Type B pancreatic cell (in vitro differentiated cells): ENCODE measurements around the gene INCA1. TPM values are rescaled to one million over a fixed set of nuclear protein-coding genes. Genes with fewer than 3 reads are reported as not detected.

Experiments used
- DNase-seq: peaks from one replicate; pipeline ENCODE4 v3.0.0; 2021; ENCODE audit warnings: mixed read lengths; ENCODE audit not compliant: unreplicated experiment; ENCODE audit errors: extremely low spot score
- H3K27ac Mint-ChIP-seq: 2 replicates; pipeline ENCODE4 v1.8.0; 2021; ENCODE audit warnings: mild to moderate bottlenecking, mixed read lengths
- H3K27me3 Mint-ChIP-seq: 2 replicates; pipeline ENCODE4 v1.8.0; 2021; ENCODE audit warnings: mixed read lengths
- H3K36me3 Mint-ChIP-seq: 2 replicates; pipeline ENCODE4 v1.8.0; 2021; ENCODE audit warnings: mixed read lengths
- H3K4me1 Mint-ChIP-seq: one replicate; pipeline ENCODE4 v1.8.0; 2021; ENCODE audit warnings: mixed read lengths; ENCODE audit not compliant: unreplicated experiment
- H3K4me3 Mint-ChIP-seq: 2 replicates; pipeline ENCODE4 v1.8.0; 2021; ENCODE audit warnings: mild to moderate bottlenecking, mixed read lengths
- H3K9me3 Mint-ChIP-seq: 2 replicates; pipeline ENCODE4 v1.8.0; 2021; ENCODE audit warnings: mixed read lengths
- total RNA-seq: library from RNA; stranded (reverse); gene quantifications from 2 replicates; pipeline ENCODE4 v1.2.1, GENCODE V29; 2021; ENCODE audit warnings: low replicate concordance
- TF ChIP-seq, protein P1 (sequence below): fragments of 200-600 bp; sonication (generic); conservative IDR thresholded peaks from 2 replicates; pipeline ENCODE4 v1.5.0; 2021; ENCODE audit warnings: antibody characterized with exemption, mild to moderate bottlenecking

Gene INCA1
- total RNA-seq, 1 donor from 2014 or later = 0.72 TPM

GRCh38 chr17:4941319-4941610, 56.1 kb downstream of the INCA1 start:
- peak overlapping the region; percentile 99 for H3K27ac Mint-ChIP-seq
- no peak for DNase-seq
- peak overlapping the region; percentile 98 for H3K4me3 Mint-ChIP-seq
- no peaks in the 10 kb centered on the region for H3K27me3 Mint-ChIP-seq
- H3K36me3 Mint-ChIP-seq = peaks cover 13% of the 10 kb centered on the region
- TF ChIP-seq, protein P1, sequence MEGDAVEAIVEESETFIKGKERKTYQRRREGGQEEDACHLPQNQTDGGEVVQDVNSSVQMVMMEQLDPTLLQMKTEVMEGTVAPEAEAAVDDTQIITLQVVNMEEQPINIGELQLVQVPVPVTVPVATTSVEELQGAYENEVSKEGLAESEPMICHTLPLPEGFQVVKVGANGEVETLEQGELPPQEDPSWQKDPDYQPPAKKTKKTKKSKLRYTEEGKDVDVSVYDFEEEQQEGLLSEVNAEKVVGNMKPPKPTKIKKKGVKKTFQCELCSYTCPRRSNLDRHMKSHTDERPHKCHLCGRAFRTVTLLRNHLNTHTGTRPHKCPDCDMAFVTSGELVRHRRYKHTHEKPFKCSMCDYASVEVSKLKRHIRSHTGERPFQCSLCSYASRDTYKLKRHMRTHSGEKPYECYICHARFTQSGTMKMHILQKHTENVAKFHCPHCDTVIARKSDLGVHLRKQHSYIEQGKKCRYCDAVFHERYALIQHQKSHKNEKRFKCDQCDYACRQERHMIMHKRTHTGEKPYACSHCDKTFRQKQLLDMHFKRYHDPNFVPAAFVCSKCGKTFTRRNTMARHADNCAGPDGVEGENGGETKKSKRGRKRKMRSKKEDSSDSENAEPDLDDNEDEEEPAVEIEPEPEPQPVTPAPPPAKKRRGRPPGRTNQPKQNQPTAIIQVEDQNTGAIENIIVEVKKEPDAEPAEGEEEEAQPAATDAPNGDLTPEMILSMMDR = no peak
- no peaks in the 10 kb centered on the region for H3K9me3 Mint-ChIP-seq
- peaks cover 39% of the 10 kb centered on the region for H3K4me1 Mint-ChIP-seq

- H3K9me3 Mint-ChIP-seq = no peaks in the 10 kb centered on the region
- no peak for DNase-seq
- H3K36me3 Mint-ChIP-seq = peaks cover 15% of the 10 kb centered on the region
- H3K4me3 Mint-ChIP-seq = peak overlapping the region; percentile 98
- TF ChIP-seq, protein P1 = no peak
- H3K4me1 Mint-ChIP-seq = peaks cover 37% of the 10 kb centered on the region
- no peaks in the 10 kb centered on the region for H3K27me3 Mint-ChIP-seq
- peak overlapping the region; percentile 99 for H3K27ac Mint-ChIP-seq
Observed at GRCh38 chr17:4940555-4941318, 56.6 kb downstream of the INCA1 start.

- Mint-ChIP-seq H3K4me1 (peaks cover 30% of the 10 kb centered on the region), H3K27ac (peak within 1 kb of the TSS; percentile 99), H3K27me3 (no peaks in the 10 kb centered on the region), H3K4me3 (peak within 1 kb of the TSS; percentile 98), H3K36me3 (peaks cover 8% of the 10 kb centered on the region), H3K9me3 (no peaks in the 10 kb centered on the region)
- peak; percentile 95 for DNase-seq
- TF ChIP-seq, protein P1 = no peak
Observed at GRCh38 chr17:4939796-4940554, 57.3 kb downstream of the INCA1 start, which contains the start of the genes RNF167 and SLC25A11. RNF167 (plus strand) TSS chr17:4940268; CDS start chr17:4940910, 642 bp downstream. SLC25A11 (minus strand) TSS chr17:4940046; CDS start chr17:4939910, 136 bp downstream.

DNA sequence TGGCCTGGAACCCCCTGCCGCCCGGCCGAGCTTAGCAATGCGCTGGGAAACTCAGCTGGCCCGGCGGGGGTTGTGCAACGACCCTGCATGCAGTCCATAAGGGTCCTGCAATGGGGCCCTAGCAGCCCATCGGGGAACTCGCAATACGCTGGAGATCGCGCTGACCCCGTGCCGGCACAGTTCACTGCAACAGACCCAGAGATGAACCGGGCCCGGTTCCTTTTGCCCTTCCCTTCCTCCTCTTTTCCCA, 57.9 kb downstream of the INCA1 start:
- peak overlapping the region; percentile 98 for H3K4me3 Mint-ChIP-seq
- H3K27me3 Mint-ChIP-seq = no peaks in the 10 kb centered on the region
- peak overlapping the region; percentile 99 for H3K27ac Mint-ChIP-seq
- H3K36me3 Mint-ChIP-seq = peaks cover 7% of the 10 kb centered on the region
- no peaks in the 10 kb centered on the region for H3K9me3 Mint-ChIP-seq
- peaks cover 30% of the 10 kb centered on the region for H3K4me1 Mint-ChIP-seq
- DNase-seq = no peak
- TF ChIP-seq, protein P1 = no peak

GRCh38 chr17:4938688-4939545, 58.4 kb downstream of the INCA1 start:
- peaks cover 30% of the 10 kb centered on the region for H3K4me1 Mint-ChIP-seq
- H3K9me3 Mint-ChIP-seq = no peaks in the 10 kb centered on the region

More at GRCh38 chr17:4938688-4939545, 58.4 kb downstream of the INCA1 start:
- Mint-ChIP-seq H3K27me3 (no peaks in the 10 kb centered on the region), H3K27ac (peak overlapping the region; percentile 99), H3K36me3 (peaks cover 7% of the 10 kb centered on the region), H3K4me3 (peak overlapping the region; percentile 98)
- TF ChIP-seq, protein P1 = no peak
- no peak for DNase-seq
